Muscle of arm (tissue), 12 donors: Measurements from ENCODE around the gene NDP. TPM values are rescaled to one million over a fixed set of nuclear protein-coding genes. Genes with fewer than 3 reads are reported as not detected.
A peak's percentile ranks its signal among the peaks of the same experiment; 100 is the strongest.
"Not testable (repeated sequence)": the region's sequence is repeated elsewhere in the genome, so short reads cannot be mapped to it uniquely, and the experiment has no call there.

Experiments used
- DNase-seq: peaks from one replicate; pipeline ENCODE4 v3.0.0-alpha.2; 2013
- polyA plus RNA-seq, 12 donors: library from polyadenylated mRNA; unstranded; fragments of 120-200 nt; gene quantifications; one replicate each; pipeline ENCODE4 v1.2.1, GENCODE V29; 2013; ENCODE audit not compliant: insufficient read length in 12 of 12

The NDP gene
- polyA plus RNA-seq, 12 donors: 1.5 to 5.0 (median 2.1) TPM; not detected in 2

GRCh38 chrX:43971966-43972961 lies 926 bp downstream of the NDP start:
- DNase-seq: peak; percentile 7

DNA sequence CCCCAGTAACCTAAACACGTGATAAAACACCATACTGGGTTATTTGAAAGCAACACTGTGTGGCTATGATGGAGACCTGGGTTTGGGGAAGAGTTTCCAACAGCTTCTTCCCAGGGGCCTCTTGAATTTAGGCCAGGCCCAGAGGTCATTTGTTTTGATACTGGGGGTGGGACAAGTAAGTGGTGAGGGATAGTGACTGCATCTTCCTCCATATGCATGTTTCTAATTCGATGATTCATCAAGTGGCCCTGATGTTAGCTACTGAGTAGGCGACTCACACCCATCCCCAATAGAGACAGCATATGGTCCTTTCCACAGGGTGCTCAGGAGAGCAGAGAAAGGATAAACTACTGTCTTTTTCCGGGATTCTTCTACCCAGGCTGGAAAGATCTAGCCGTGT lies 2.7 kb downstream of the NDP start:
- DNase-seq: no peak

GRCh38 chrX:43969504-43970501 lies 3.4 kb downstream of the NDP start:
- no peak for DNase-seq

- DNase-seq: no peak
Observed at GRCh38 chrX:43968359-43968781, 4.8 kb downstream of the NDP start.

DNA sequence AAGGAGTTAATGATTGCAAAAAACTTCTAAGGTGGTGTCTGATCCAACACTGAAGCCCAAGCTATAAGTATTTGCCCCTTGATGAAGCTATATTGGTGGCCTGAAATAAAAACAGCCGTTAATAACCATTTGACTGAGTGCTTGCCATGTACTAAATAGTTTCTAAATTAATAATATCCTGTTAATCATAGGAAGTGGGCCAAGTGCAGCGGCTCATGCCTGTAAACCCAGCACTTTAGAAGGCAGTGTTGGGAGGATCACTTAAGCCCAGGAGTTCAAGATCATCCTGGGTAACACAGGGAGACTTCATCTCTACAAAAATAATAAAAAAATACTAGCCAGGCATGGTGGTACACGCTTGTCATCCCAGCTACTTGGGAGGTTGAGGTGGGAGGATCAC lies 8.3 kb downstream of the NDP start:
- no peak for DNase-seq

DNA sequence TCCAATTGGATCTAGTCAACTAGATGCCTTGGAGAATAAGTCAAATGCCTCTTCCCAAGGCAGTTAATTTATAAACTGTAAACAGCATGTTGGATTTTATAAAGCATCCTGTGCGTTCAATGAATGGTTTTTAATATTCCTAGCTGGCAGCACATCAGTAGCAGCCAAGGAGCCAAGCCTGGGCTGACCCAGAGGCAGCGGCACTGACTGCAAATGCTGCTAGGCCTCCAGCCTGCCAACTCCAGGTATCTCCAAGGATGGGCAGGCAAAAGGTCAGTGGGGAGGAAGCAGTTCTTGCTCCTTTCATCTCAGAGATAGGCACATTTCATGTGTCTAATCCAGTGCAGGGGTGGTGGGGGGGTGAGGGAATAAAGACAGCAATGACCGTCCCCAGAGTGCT lies 9.5 kb downstream of the NDP start:
- DNase-seq: no peak

- DNase-seq: no peak
Observed at GRCh38 chrX:43962636-43963035, 10.6 kb downstream of the NDP start.

DNA sequence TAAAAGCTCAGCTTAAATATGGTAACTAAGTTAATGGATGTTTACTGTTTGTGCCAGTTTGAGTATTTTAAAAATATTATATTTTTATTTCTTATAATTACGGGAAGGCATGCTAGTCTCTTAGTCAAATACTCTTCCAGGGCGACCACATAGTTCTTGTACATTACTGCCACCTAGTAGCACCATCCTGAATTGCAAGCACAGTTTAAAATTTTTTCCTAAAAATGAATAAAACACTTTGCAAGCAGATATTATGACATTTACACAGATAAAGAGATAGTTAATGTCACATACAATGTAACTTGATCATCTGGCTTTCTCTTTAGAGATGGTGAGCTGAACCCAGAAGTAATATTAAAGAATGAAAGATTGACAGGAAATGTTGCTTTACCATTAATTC lies 11.5 kb downstream of the NDP start:
- no peak for DNase-seq

DNA sequence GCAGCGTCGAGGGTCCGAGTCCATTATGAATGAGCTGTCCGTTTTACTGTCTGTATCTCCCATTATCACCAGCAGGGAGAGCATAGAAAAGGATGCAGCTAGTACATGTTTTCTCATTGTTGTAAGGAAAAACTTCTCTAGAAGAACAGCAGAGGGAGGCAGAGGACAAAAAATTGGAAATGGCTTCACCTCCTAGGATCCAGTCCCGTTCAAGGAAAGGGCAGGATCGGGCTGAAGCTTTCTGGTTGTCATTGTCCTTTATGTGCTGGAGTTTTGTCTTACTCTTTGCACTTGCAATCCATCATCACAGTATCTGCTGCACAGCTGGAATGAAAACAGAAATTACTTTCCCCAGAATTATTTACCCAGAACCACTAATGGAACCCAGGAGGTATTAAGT lies 14.7 kb downstream of the NDP start:
- DNase-seq: peak; percentile 67

GRCh38 chrX:43956034-43956433 lies 17.2 kb downstream of the NDP start:
- no peak for DNase-seq

DNA sequence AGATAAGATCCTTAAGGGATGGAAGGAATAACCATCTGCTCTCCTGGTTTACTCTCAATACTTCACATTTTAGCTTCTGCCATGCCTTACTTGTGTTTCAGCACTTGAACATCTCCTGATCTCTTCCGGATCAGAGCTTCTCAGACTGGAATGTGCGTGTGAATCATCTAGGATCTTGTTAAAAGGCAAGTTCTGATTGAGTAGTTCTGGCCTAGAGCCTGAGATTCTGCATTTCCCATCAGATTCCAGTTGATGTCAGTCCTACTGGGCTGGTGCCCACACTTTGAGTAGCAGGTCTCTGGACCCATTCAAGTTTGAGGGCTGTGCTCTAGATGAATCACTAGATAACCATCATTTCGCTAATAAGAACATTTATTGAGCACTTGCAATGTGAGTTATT lies 20.0 kb downstream of the NDP start:
- no peak for DNase-seq

- no peak for DNase-seq
Observed at GRCh38 chrX:43949669-43950068, 23.5 kb downstream of the NDP start.

DNA sequence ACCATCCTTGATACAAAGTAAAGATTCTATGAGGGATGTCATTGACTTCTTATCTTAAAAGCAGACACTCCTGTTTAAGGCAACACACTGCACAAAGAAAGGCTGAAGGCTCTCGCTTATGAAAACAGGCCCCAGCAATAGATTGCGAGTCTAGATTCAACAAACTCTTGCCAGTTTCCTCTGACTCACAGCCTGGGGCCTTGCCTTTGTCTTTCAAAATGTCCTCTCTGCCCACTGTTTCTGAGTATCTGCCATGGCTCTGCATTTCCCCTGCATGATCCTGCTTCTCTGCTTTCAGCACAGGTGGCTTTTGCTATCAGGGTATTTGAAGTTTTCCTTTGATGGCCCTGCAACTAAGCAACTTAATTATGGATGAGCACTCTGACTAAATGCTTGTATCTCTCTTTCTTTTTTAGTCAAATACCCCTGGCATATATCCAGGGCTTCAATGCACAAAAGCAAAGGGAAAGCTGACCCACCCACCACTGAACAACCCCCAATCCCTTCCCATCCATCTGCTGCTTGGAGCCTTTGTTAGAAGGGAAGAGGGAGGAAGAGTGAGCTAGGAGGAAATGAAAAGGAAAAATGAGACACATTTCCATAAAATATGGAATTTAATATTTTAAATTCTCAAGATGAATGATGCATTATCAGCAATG lies 32.2 kb downstream of the NDP start:
- no peak for DNase-seq

- no peak for DNase-seq
Observed at GRCh38 chrX:43939187-43939926, 33.8 kb downstream of the NDP start.

GRCh38 chrX:43922032-43922431 lies 51.2 kb downstream of the NDP start:
- DNase-seq: not testable (repeated sequence)

- DNase-seq: not testable (repeated sequence)
Observed at GRCh38 chrX:43910772-43911171, 62.4 kb downstream of the NDP start.

- DNase-seq: no peak
Observed at GRCh38 chrX:43910012-43910411, 63.2 kb downstream of the NDP start.

DNA sequence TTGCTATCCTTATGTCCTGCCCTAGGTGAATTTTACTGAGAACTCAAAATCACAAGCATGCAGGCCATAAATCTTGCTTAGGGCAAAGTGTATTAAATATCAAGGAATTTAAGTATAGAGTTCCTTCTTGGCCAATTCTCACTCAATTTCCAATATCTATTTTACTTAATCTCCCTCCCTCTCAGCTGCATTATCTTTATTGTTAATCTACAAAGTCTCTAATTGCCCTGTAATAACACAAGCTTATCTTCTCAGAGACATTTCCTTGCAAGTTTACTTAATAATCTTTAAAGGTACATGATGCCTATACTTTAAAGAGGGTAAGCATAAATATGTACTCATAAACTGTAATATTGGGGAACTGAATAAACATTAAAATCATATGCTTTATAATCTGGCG lies 64.0 kb downstream of the NDP start:
- DNase-seq: no peak

DNA sequence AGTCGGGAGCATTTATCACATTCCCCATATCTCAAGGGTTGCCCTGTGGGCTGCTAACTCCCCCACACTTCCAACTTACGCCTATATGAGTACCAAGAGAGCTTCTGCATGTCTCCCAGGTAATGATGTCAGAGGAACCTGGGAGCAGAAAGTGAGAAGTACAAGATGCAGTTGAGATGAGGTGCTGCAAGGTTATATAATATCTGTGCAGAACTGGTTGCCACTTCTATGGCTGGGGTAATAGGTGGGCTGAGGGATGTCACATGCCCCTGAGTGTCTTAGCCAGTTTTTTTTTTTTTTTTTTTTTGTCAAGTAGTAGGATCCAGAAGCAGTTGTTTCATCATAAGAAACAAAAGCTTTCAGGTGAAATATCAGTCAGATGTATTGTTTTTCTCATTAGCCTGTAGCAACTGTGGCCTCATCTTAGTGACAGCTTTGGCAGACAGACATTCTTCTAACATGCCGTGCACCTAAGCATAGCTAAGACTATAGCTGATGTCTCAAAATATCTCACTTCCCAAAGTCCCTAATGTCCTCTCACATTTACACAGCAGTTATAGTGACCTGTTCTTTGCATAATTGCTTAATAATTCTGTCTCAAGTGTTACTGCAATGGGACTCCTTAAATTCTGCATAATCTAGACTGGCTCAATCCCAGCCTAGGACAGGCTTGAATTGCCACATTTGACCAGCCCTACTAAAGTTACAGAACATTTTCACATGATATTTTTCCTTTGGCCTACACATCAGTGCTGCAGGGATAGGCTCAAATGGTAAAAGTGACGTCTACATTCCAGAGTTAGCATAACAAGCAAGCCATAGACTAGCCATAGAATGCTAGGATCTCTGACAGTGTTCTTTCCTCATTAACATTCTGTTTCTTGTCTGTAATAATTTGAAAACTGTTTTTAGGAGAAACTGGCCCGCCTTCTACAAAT lies 73.0 kb downstream of the NDP start:
- no peak for DNase-seq
